K562 (cell line): ENCODE measurements around the gene IFT25. TPM values are rescaled to one million over a fixed set of nuclear protein-coding genes. Genes with fewer than 3 reads are reported as not detected.

ENCODE experiments used
- ATAC-seq: fragments of 200-7000 bp; cut with Tn5 transposase; 3 replicates; pipeline ENCODE4 v1.9.1; 2020; ENCODE audit warnings: moderate library complexity
- BruUV-seq: library from RNA; stranded (reverse); fragments of 400-500 nt; replicated peaks from 2 replicates; lab custom pipeline; 2021; lab: Mats Ljungman, UMichigan
- CTCF ChIA-PET: fragments of 300-600 bp; formaldehyde crosslinking; extraction: SDS; loops from one replicate; lab custom pipeline; 2021; ENCODE audit warnings: low intra/inter-chr PET ratio; lab: Yijun Ruan, JAX
- POLR2A ChIA-PET: fragments of 300-600, 350-650 bp; sonication (Branson Sonifier 250); formaldehyde crosslinking; extraction: SDS; loops from one replicate; lab custom pipeline; 2021; ENCODE audit warnings: antibody characterized with exemption, inconsistent platforms; lab: Yijun Ruan, JAX
- DNase-seq, 4 experiments: peaks; one replicate each; pipeline versions ENCODE4 v3.0.0 to v3.0.0-alpha.2; 2011 to 2018; ENCODE audit warnings: low spot score in 3 of 4, mixed read lengths in 3 of 4; ENCODE audit errors: extremely low read depth in 1 of 4
- FAIRE-seq: peaks from 2 replicates; lab custom pipeline; 2011; peaks lifted over from hg19 to GRCh38; lab: Jason Lieb, UNC
- H2AFZ ChIP-seq: 2 replicates; pipeline ENCODE4 v1.6.0; 2011; ENCODE audit warnings: low read depth, low read length, control low read depth, inconsistent platforms
- H3K27ac ChIP-seq: fragments of 200-600 bp; 3 replicates; pipeline ENCODE4 v1.8.0; 2011; ENCODE audit warnings: low read depth, mild to moderate bottlenecking, control low read depth, inconsistent platforms, low read length, moderate library complexity, mixed read lengths; ENCODE audit errors: extremely low read depth
- H3K27me3 ChIP-seq, 2 experiments: fragments of 300-600 bp in 1 of 2; 2 replicates in 1 of 2; 3 replicates in 1 of 2; pipeline versions ENCODE4 v1.6.0 to v1.8.0; 2011; ENCODE audit warnings: inconsistent platforms in 2 of 2, low read length in 2 of 2, mild to moderate bottlenecking in 1 of 2, mixed read lengths in 1 of 2, moderate library complexity in 1 of 2; ENCODE audit not compliant: control insufficient read depth in 2 of 2, insufficient read depth in 2 of 2
- H3K36me3 ChIP-seq: fragments of 300-600 bp; 3 replicates; pipeline ENCODE4 v1.8.0; 2011; ENCODE audit warnings: mild to moderate bottlenecking, low read length, inconsistent platforms; ENCODE audit not compliant: control insufficient read depth, insufficient read depth
- H3K4me1 ChIP-seq, 2 experiments: fragments of 200-600 bp in 1 of 2; replicated peaks in 1 of 2; 2 replicates in 1 of 2; 3 replicates in 1 of 2; pipeline versions ENCODE4 v1.5.1 to v1.8.0; 2011; ENCODE audit warnings: inconsistent platforms in 2 of 2, low read length in 2 of 2, mild to moderate bottlenecking in 1 of 2, mixed read lengths in 1 of 2, moderate library complexity in 1 of 2; ENCODE audit not compliant: control insufficient read depth in 2 of 2, insufficient read depth in 2 of 2
- H3K4me2 ChIP-seq: 2 replicates; pipeline ENCODE4 v1.6.1; 2011; ENCODE audit warnings: low read length, control low read depth, inconsistent platforms, mixed read lengths; ENCODE audit not compliant: insufficient read depth
- H3K4me3 ChIP-seq: fragments of 200-600 bp; sonication (generic), shearing (Covaris generic); 2 replicates; pipeline ENCODE4 v1.5.1; 2016; ENCODE audit warnings: control low read depth, inconsistent platforms
- H3K79me2 ChIP-seq: fragments of 200-600 bp; 3 replicates; pipeline ENCODE4 v1.8.0; 2011; ENCODE audit warnings: low read length, inconsistent platforms; ENCODE audit not compliant: control insufficient read depth, insufficient read depth
- H3K9ac ChIP-seq, 2 experiments: 2 replicates each; pipeline versions ENCODE4 v1.6.0 to v1.6.1; 2011; ENCODE audit warnings: low read depth in 2 of 2, low read length in 2 of 2, control low read depth in 1 of 2, inconsistent platforms in 1 of 2, mild to moderate bottlenecking in 1 of 2, mixed read lengths in 1 of 2; ENCODE audit not compliant: insufficient read depth in 1 of 2
- H3K9me1 ChIP-seq: one replicate; pipeline ENCODE4 v1.6.0; 2011; ENCODE audit warnings: inconsistent platforms, mild to moderate bottlenecking, low read length, moderate library complexity; ENCODE audit not compliant: control insufficient read depth, insufficient read depth
- H3K9me3 ChIP-seq: replicated peaks from 2 replicates; pipeline ENCODE4 v1.5.1; 2011; ENCODE audit warnings: low read depth, low read length, inconsistent platforms; ENCODE audit not compliant: control insufficient read depth, insufficient read depth
- H4K20me1 ChIP-seq: replicated peaks from 2 replicates; pipeline ENCODE4 v1.6.1; 2011; ENCODE audit warnings: low read length, inconsistent platforms, mixed read lengths; ENCODE audit not compliant: control insufficient read depth, insufficient read depth
- HDAC8 ChIP-seq: fragments of 450-650 bp; IDR thresholded peaks from 2 replicates; pipeline ENCODE4 v1.6.1; 2016; ENCODE audit warnings: mild to moderate bottlenecking, missing genetic modification characterization, moderate library complexity, missing compliant biosample characterization
- KLF6 ChIP-seq: fragments of 250-450 bp; sonication (Bioruptor Pico); IDR thresholded peaks from 2 replicates; pipeline ENCODE4 v1.4.0; 2020; ENCODE audit warnings: mild to moderate bottlenecking, moderate library complexity, borderline replicate concordance
- MAFF ChIP-seq: IDR thresholded peaks from 2 replicates; pipeline ENCODE4 v1.6.1; 2012; ENCODE audit warnings: low read length, improper control_type of control experiment
- NEUROD1 ChIP-seq: fragments of 150-350 bp; IDR thresholded peaks from 2 replicates; pipeline ENCODE4 v1.6.1; 2014; ENCODE audit warnings: borderline replicate concordance, low read length, low read depth; ENCODE audit not compliant: partially characterized antibody
- RBM25 ChIP-seq: fragments of 200-400 bp; formaldehyde crosslinking; IDR thresholded peaks from 2 replicates; pipeline ENCODE4 v1.6.1; 2018; ENCODE audit warnings: low read length, low read depth, moderate library complexity; ENCODE audit not compliant: severe bottlenecking
- WGBS: fragments of 100-300 bp; shearing (Covaris generic); methylation state at CpG from one replicate; pipeline ENCODE4 v1.1.6; 2016; ENCODE audit warnings: low coverage, mixed read lengths; ENCODE audit not compliant: insufficient coverage; ENCODE audit errors: missing lambda C conversion rate; 5-methylcytosine and 5-hydroxymethylcytosine counted together
- in situ Hi-C: fragments of 300-500 bp; cut with MboI; formaldehyde crosslinking; loops from 4 replicates; pipeline ENCODE4 v1.15.0; 2018; ENCODE audit warnings: inconsistent platforms, mixed read lengths
- intact Hi-C: fragments of 100-400 bp; cut with micrococcal nuclease; formaldehyde crosslinking; loops from 2 replicates; pipeline ENCODE4 v1.14.2; 2022
- polyA plus RNA-seq, 8 experiments: library from polyadenylated mRNA; depleted of rRNA in 4 of 8; stranded (reverse) in 5 of 8; unstranded in 3 of 8; fragments of >200 nt; fragmentation: Nextera tagmentation in 2 of 8; fragmentation: Illumina TruSeq in 1 of 8; extraction: Ambion mirVana in 2 of 8; extraction: Trizol in 1 of 8; gene quantifications; 2 replicates each; pipeline versions ENCODE4 v1.2.1 to v1.2.3, GENCODE V29; 2011 to 2014; ENCODE audit warnings: inconsistent platforms in 1 of 8, missing spikeins in 1 of 8
- total RNA-seq, 7 experiments: library from RNA; depleted of rRNA in 6 of 7; stranded (reverse); fragments of >200 nt in 6 of 7; fragmentation: Illumina TruSeq in 2 of 7; extraction: Trizol in 2 of 7; gene quantifications; 2 replicates each; pipeline versions ENCODE4 v1.2.1 to v1.2.3, GENCODE V29; 2011 to 2021; ENCODE audit warnings: low replicate concordance in 1 of 7
- TF ChIP-seq, protein P1 (sequence below): sonication (generic); formaldehyde crosslinking; IDR thresholded peaks from 2 replicates; pipeline ENCODE4 v1.8.0; 2022; ENCODE audit warnings: mild to moderate bottlenecking, low read depth, missing genetic modification reagents

Gene IFT25
- total and polyA plus RNA-seq, 9 of the 15 experiments (the other 6 are each of a cell fraction or from before 2014, with no cell fraction given) = 93.6 to 209 (median 167) TPM

DNA sequence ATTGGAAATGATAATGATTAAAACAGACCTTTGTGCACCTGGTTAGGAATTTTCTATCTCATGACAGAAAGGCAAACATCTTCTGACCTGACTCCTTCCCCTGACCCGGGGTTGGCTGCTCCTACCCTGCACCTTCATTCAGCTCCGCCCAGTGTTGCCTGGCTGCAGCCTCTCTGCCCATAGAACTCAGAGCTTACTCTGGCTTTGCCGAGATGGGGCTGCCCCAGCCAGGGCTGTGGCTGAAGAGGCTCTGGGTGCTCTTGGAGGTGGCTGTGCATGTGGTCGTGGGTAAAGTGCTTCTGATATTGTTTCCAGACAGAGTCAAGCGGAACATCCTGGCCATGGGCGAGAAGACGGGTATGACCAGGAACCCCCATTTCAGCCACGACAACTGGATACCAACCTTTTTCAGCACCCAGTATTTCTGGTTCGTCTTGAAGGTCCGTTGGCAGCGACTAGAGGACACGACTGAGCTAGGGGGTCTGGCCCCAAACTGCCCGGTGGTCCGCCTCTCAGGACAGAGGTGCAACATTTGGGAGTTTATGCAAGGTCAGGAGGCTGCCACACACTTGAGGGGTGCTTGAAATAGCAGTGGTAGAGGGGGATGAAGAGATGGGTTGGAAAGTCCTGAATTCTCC, 51.4 kb downstream of the IFT25 start, which contains the start of gene DIO1:
TSS of gene DIO1 (plus strand) at position 189 of the 638 bp plus-strand sequence. CDS start at position 213, 24 bp downstream.
- 49% methylated on average over 12 of the region's 14 CpGs for WGBS
- no peaks in the 10 kb centered on the region for H4K20me1 ChIP-seq
- peaks cover 15 to 22% of the 10 kb centered on the region in 2 experiments; a peak in 4 of 5 replicates for H3K4me1 ChIP-seq
- H2AFZ ChIP-seq = peak within 1 kb of the TSS; percentile 53
- no peaks in the 10 kb centered on the region for H3K9me1 ChIP-seq
- H3K9ac ChIP-seq = no peak within 1 kb of the TSS
- ATAC-seq (no peak), FAIRE-seq (no peak)
- POLR2A ChIA-PET = interaction anchor here (1.6 kb wide), 1 partner anchor 16 kb away, joined by 4 read pairs; no protein-coding TSS in a partner anchor
- no peak within 1 kb of the TSS for H3K27ac ChIP-seq
- no peaks in the 10 kb centered on the region for H3K9me3 ChIP-seq
- no peak within 1 kb of the TSS for H3K4me3 ChIP-seq
- H3K79me2 ChIP-seq = 0 out of 3 replicates have a peak, but pooled peaks cover 2% of the 10 kb centered on the region
- H3K36me3 ChIP-seq = no peaks in the 10 kb centered on the region
- TF ChIP-seq, protein P1, sequence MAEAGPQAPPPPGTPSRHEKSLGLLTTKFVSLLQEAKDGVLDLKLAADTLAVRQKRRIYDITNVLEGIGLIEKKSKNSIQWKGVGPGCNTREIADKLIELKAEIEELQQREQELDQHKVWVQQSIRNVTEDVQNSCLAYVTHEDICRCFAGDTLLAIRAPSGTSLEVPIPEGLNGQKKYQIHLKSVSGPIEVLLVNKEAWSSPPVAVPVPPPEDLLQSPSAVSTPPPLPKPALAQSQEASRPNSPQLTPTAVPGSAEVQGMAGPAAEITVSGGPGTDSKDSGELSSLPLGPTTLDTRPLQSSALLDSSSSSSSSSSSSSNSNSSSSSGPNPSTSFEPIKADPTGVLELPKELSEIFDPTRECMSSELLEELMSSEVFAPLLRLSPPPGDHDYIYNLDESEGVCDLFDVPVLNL (CRISPR knock-in tag) = no peak
- TF ChIP-seq KLF6 (CRISPR knock-in tag) (no peak), RBM25 (no peak), HDAC8 (tag) (no peak), MAFF (no peak), NEUROD1 (no peak)
- TF ChIP-seq, all 486 proteins: peak for 0
- intact Hi-C loops = no loop called here
- no peak for DNase-seq
- Histone ChIP-seq H3K4me2 (no peak within 1 kb of the TSS), H3K27me3 (no peaks in the 10 kb centered on the region)
- in situ Hi-C loops = no loop called here
- no TSS peak for BruUV-seq
- CTCF ChIA-PET = no interaction called here
